ENCODE measurements around the gene SSX2IP.

The SSX2IP gene

GRCh38 chr1:84709131-84709530, 18.9 kb upstream of the SSX2IP start:
- DNase-seq = no peak

GRCh38 chr1:84708031-84708430, 17.8 kb upstream of the SSX2IP start:
- DNase-seq = no peak

GRCh38 chr1:84705513-84705912, 15.3 kb upstream of the SSX2IP start:
- no peak for DNase-seq

GRCh38 chr1:84704872-84705417, 14.7 kb upstream of the SSX2IP start:
- no peak for DNase-seq

- no peak for DNase-seq
These were observed 13.2 kb upstream of the SSX2IP start for GRCh38 chr1:84703431-84703830.

GRCh38 chr1:84702143-84702542, 11.9 kb upstream of the SSX2IP start:
- DNase-seq = no peak

GRCh38 chr1:84701376-84701775, 11.1 kb upstream of the SSX2IP start:
- DNase-seq = no peak

GRCh38 chr1:84700070-84700469, 9.8 kb upstream of the SSX2IP start:
- no peak for DNase-seq

- no peak for DNase-seq
These were observed 8.2 kb upstream of the SSX2IP start for GRCh38 chr1:84698151-84699110.

- DNase-seq = no peak
These were observed 3.5 kb upstream of the SSX2IP start for GRCh38 chr1:84693785-84694184.

- DNase-seq = no peak
These were observed 2.7 kb upstream of the SSX2IP start for GRCh38 chr1:84693005-84693404.

- no peak for DNase-seq
These were observed 2.1 kb upstream of the SSX2IP start for GRCh38 chr1:84692391-84692790.

- DNase-seq = no peak
These were observed 992 bp upstream of the SSX2IP start for GRCh38 chr1:84691122-84691783.

- DNase-seq = peak in 52 of 58 donors; percentile 27 to 89 (median 70)
These were observed 506 bp downstream of the SSX2IP start for GRCh38 chr1:84689514-84690396.

GRCh38 chr1:84688463-84689061, 1.7 kb downstream of the SSX2IP start:
- DNase-seq = no peak

GRCh38 chr1:84687714-84688462, 2.4 kb downstream of the SSX2IP start:
- no peak for DNase-seq

- no peak for DNase-seq
These were observed 4.0 kb downstream of the SSX2IP start for GRCh38 chr1:84686223-84686622.

GRCh38 chr1:84683508-84683907, 6.8 kb downstream of the SSX2IP start:
- DNase-seq = no peak

- DNase-seq = no peak
These were observed 8.2 kb downstream of the SSX2IP start for GRCh38 chr1:84682047-84682446.
